ENCODE results near the gene ADAD1.

ADAD1 gene

DNA sequence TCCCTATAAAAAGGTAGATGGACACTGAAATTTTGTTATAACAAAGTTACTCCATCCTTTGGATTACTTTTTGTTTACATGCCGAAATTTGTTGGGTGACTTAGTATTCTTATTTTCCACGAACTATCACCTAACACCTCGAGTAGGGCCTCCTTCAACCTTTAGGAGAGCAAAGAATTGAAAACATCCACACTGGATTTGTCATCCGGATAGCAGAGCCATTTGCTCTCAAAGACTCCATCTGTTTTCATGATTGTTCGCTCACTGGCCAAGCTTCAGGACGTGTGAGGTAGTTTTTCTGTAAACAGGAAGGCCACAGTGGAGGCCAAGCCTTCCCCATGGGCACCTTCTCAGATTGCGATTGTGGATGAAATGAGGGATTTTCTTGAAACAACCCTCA lies at the start of gene ADAD1:
TSS of gene ADAD1 (plus strand) at position 301 of the 400 bp plus-strand sequence. CDS start 1,059 bp downstream, outside the sequence.
- no peak within 1 kb of the TSS for H3K4me3 ChIP-seq (replicated peaks; ENCODE audit: low read depth, low read length)
- TF ChIP-seq, protein P1, sequence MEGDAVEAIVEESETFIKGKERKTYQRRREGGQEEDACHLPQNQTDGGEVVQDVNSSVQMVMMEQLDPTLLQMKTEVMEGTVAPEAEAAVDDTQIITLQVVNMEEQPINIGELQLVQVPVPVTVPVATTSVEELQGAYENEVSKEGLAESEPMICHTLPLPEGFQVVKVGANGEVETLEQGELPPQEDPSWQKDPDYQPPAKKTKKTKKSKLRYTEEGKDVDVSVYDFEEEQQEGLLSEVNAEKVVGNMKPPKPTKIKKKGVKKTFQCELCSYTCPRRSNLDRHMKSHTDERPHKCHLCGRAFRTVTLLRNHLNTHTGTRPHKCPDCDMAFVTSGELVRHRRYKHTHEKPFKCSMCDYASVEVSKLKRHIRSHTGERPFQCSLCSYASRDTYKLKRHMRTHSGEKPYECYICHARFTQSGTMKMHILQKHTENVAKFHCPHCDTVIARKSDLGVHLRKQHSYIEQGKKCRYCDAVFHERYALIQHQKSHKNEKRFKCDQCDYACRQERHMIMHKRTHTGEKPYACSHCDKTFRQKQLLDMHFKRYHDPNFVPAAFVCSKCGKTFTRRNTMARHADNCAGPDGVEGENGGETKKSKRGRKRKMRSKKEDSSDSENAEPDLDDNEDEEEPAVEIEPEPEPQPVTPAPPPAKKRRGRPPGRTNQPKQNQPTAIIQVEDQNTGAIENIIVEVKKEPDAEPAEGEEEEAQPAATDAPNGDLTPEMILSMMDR (IDR thresholded peaks at IDR 0.05; ENCODE audit: low read depth, low read length, missing control alignments), result no peak
- no peak for DNase-seq (ENCODE audit: extremely low read depth, low read depth)

GRCh38 chr4:122329876-122330565 lies 48.8 kb upstream of the ADAD1 start:
- TF ChIP-seq, protein P1 (IDR thresholded peaks at IDR 0.05; ENCODE audit: low read depth, low read length, missing control alignments), result no peak
- H3K4me3 ChIP-seq (replicated peaks; ENCODE audit: low read depth, low read length), result no peak overlapping the region
- DNase-seq (ENCODE audit: extremely low read depth, low read depth), result no peak

DNA sequence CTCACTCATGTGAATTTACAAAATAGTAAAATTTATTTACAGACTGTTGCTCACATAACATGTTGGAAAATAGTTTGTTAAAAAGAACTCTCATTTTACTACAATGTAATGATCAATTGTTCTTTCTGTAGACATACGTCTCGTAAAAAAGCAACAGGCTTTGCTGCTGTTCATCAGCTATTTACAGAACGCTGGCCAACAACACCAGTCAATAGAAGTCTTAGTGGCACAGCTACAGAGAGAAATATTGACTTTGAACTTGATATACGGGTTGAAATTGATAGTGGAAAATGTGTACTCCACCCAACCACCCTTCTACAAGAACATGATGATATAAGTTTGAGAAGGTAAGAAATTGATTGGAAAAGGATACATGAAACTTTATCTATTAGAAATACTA lies 47.6 kb upstream of the ADAD1 start:
- DNase-seq (ENCODE audit: extremely low read depth, low read depth), result no peak
- TF ChIP-seq, protein P1 (IDR thresholded peaks at IDR 0.05; ENCODE audit: low read depth, low read length, missing control alignments), result no peak
- no peak overlapping the region for H3K4me3 ChIP-seq (replicated peaks; ENCODE audit: low read depth, low read length)

DNA sequence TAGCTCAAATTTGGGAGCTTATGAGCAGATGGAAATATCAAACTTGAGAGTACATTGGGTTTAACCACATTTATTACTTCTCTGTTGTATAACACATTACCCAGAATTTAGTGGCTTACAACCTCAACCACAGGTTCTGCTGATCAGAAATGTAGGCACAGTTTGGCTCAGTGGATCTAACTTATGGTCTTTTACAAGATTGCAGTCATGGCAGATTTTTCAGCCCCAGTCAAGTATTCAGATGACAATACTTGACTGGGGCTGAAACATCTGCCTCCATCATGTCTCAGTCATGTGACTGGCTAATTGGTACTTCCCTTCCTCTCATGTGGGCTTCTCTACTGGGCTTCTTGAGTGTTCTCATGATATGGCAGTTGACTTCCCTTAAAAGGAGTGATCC lies 44.0 kb upstream of the ADAD1 start:
- TF ChIP-seq, protein P1 (IDR thresholded peaks at IDR 0.05; ENCODE audit: low read depth, low read length, missing control alignments), result no peak
- DNase-seq (ENCODE audit: extremely low read depth, low read depth), result no peak

GRCh38 chr4:122341886-122342285 lies 36.9 kb upstream of the ADAD1 start:
- no peak overlapping the region for H3K4me3 ChIP-seq (replicated peaks; ENCODE audit: low read depth, low read length)
- no peak for DNase-seq (ENCODE audit: extremely low read depth, low read depth)
- TF ChIP-seq, protein P1 (IDR thresholded peaks at IDR 0.05; ENCODE audit: low read depth, low read length, missing control alignments), result no peak

More for the DNA sequence above, 44.0 kb upstream of the ADAD1 start:
- H3K4me3 ChIP-seq (replicated peaks; ENCODE audit: low read depth, low read length), result no peak overlapping the region

- TF ChIP-seq, protein P1 (IDR thresholded peaks at IDR 0.05; ENCODE audit: low read depth, low read length, missing control alignments), result no peak
- no peak for DNase-seq (ENCODE audit: extremely low read depth, low read depth)
- H3K4me3 ChIP-seq (replicated peaks; ENCODE audit: low read depth, low read length), result no peak overlapping the region
Observed at GRCh38 chr4:122346036-122346435, 32.8 kb upstream of the ADAD1 start.

- H3K4me3 ChIP-seq (replicated peaks; ENCODE audit: low read depth, low read length), result no peak overlapping the region
- TF ChIP-seq, protein P1 (IDR thresholded peaks at IDR 0.05; ENCODE audit: low read depth, low read length, missing control alignments), result no peak
- no peak for DNase-seq (ENCODE audit: extremely low read depth, low read depth)
Observed at GRCh38 chr4:122346503-122346902, 32.3 kb upstream of the ADAD1 start.
